OCI-LY1 (cell line): ENCODE data around the gene DGCR6.
"Not testable (repeated sequence)": the region's sequence is repeated elsewhere in the genome, so short reads cannot be mapped to it uniquely, and the experiment has no call there.

Experiments used
- H2AFZ ChIP-seq: fragments of 200-600 bp; sonication (generic), shearing (Covaris generic); 2 replicates; pipeline ENCODE4 v1.6.0; 2014; ENCODE audit warnings: antibody characterized with exemption, mild to moderate bottlenecking, low read length
- H3F3A ChIP-seq: fragments of 200-600 bp; sonication (generic), shearing (Covaris generic); 2 replicates; pipeline ENCODE4 v1.6.0; 2014; ENCODE audit warnings: mild to moderate bottlenecking, antibody characterized with exemption, low read length, moderate library complexity; ENCODE audit not compliant: insufficient read depth
- H3K27ac ChIP-seq: fragments of 200-600 bp; sonication (generic); 2 replicates; pipeline ENCODE4 v1.5.1; 2014; ENCODE audit warnings: low read length, mixed run types, mild to moderate bottlenecking, low read depth; ENCODE audit not compliant: poor library complexity, severe bottlenecking
- H3K27me3 ChIP-seq: fragments of 200-600 bp; sonication (generic); 2 replicates; pipeline ENCODE4 v1.6.0; 2014; ENCODE audit warnings: antibody characterized with exemption, mild to moderate bottlenecking, low read length, moderate library complexity; ENCODE audit not compliant: insufficient read depth
- H3K36me3 ChIP-seq: fragments of 200-600 bp; sonication (generic); 2 replicates; pipeline ENCODE4 v1.6.1; 2014; ENCODE audit warnings: mild to moderate bottlenecking, antibody characterized with exemption, low read length, moderate library complexity, mixed read lengths; ENCODE audit not compliant: insufficient read depth
- H3K4me1 ChIP-seq: fragments of 200-600 bp; sonication (generic); 2 replicates; pipeline ENCODE4 v1.5.1; 2014; ENCODE audit warnings: mild to moderate bottlenecking, low read length, moderate library complexity; ENCODE audit not compliant: insufficient read depth, severe bottlenecking
- H3K4me2 ChIP-seq: fragments of 200-600 bp; sonication (generic), shearing (Covaris generic); 2 replicates; pipeline ENCODE4 v1.6.1; 2014; ENCODE audit warnings: low read length
- H3K4me3 ChIP-seq: fragments of 200-600 bp; sonication (generic); 2 replicates; pipeline ENCODE4 v1.5.1; 2014; ENCODE audit warnings: low read length, low read depth, mild to moderate bottlenecking, mixed read lengths; ENCODE audit not compliant: poor library complexity, severe bottlenecking
- H3K79me2 ChIP-seq: fragments of 200-600 bp; shearing (Covaris generic); 2 replicates; pipeline ENCODE4 v1.6.1; 2016; ENCODE audit warnings: mixed run types, low read length, mixed read lengths; ENCODE audit not compliant: insufficient read depth
- H3K9ac ChIP-seq: fragments of 200-600 bp; sonication (generic), shearing (Covaris generic); 2 replicates; pipeline ENCODE4 v1.6.1; 2014; ENCODE audit warnings: mild to moderate bottlenecking, low read length, mixed read lengths
- H3K9me2 ChIP-seq: fragments of 200-600 bp; sonication (generic), shearing (Covaris generic); 2 replicates; pipeline ENCODE4 v1.6.1; 2014; ENCODE audit warnings: low read depth, mild to moderate bottlenecking, low read length, mixed read lengths
- H3K9me3 ChIP-seq: fragments of 200-600 bp; shearing (Covaris generic); 2 replicates; pipeline ENCODE4 v1.6.1; 2014; ENCODE audit warnings: low read length, mixed read lengths
- H4K20me1 ChIP-seq: fragments of 200-600 bp; sonication (generic), shearing (Covaris generic); 2 replicates; pipeline ENCODE4 v1.6.0; 2016; ENCODE audit warnings: mild to moderate bottlenecking, low read length; ENCODE audit not compliant: insufficient read depth
- EZH2 ChIP-seq: fragments of 200-600 bp; sonication (generic), shearing (Covaris generic); IDR thresholded peaks from 2 replicates; pipeline ENCODE4 v1.8.0; 2017; ENCODE audit warnings: borderline replicate concordance, mixed run types, mild to moderate bottlenecking, antibody characterized with exemption, low read length, moderate library complexity, mixed read lengths
- TF ChIP-seq, protein P1 (sequence below): fragments of 200-600 bp; sonication (generic), shearing (Covaris generic); IDR thresholded peaks from 2 replicates; pipeline ENCODE4 v1.5.1; 2017; ENCODE audit warnings: mild to moderate bottlenecking, antibody characterized with exemption, low read length, moderate library complexity, mixed read lengths

Gene DGCR6

GRCh38 chr22:18947905-18948304 lies 41.8 kb downstream of the DGCR6 start:
- H3K4me2 ChIP-seq, result no peak overlapping the region
- H3K4me1 ChIP-seq, result no peaks in the 10 kb centered on the region
- H3K9ac ChIP-seq, result no peak overlapping the region

GRCh38 chr22:18950141-18950540 lies 44.0 kb downstream of the DGCR6 start:
- Histone ChIP-seq H3K9me2 (no peaks in the 10 kb centered on the region), H3K4me3 (no peak overlapping the region), H3K9me3 (no peaks in the 10 kb centered on the region), H2AFZ (no peak overlapping the region), H3K79me2 (no peaks in the 10 kb centered on the region), H3K27ac (no peak overlapping the region), H4K20me1 (no peaks in the 10 kb centered on the region), H3K4me2 (no peak overlapping the region), H3K4me1 (no peaks in the 10 kb centered on the region), H3K36me3 (no peaks in the 10 kb centered on the region), H3K27me3 (no peaks in the 10 kb centered on the region), H3K9ac (no peak overlapping the region), H3F3A (no peaks in the 10 kb centered on the region)
- TF ChIP-seq, protein P1, sequence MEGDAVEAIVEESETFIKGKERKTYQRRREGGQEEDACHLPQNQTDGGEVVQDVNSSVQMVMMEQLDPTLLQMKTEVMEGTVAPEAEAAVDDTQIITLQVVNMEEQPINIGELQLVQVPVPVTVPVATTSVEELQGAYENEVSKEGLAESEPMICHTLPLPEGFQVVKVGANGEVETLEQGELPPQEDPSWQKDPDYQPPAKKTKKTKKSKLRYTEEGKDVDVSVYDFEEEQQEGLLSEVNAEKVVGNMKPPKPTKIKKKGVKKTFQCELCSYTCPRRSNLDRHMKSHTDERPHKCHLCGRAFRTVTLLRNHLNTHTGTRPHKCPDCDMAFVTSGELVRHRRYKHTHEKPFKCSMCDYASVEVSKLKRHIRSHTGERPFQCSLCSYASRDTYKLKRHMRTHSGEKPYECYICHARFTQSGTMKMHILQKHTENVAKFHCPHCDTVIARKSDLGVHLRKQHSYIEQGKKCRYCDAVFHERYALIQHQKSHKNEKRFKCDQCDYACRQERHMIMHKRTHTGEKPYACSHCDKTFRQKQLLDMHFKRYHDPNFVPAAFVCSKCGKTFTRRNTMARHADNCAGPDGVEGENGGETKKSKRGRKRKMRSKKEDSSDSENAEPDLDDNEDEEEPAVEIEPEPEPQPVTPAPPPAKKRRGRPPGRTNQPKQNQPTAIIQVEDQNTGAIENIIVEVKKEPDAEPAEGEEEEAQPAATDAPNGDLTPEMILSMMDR, result no peak
- TF ChIP-seq EZH2, result no peak

More at GRCh38 chr22:18947905-18948304, 41.8 kb downstream of the DGCR6 start:
- no peaks in the 10 kb centered on the region for H3K9me3 ChIP-seq
- no peak overlapping the region for H2AFZ ChIP-seq
- no peaks in the 10 kb centered on the region for H3K79me2 ChIP-seq
- H3K27ac ChIP-seq, result no peak overlapping the region
- H3F3A ChIP-seq, result no peaks in the 10 kb centered on the region
- H3K27me3 ChIP-seq, result no peaks in the 10 kb centered on the region
- TF ChIP-seq, protein P1, result no peak
- TF ChIP-seq EZH2, result no peak
- no peaks in the 10 kb centered on the region for H3K9me2 ChIP-seq
- no peak overlapping the region for H3K4me3 ChIP-seq
- no peaks in the 10 kb centered on the region for H3K36me3 ChIP-seq
- H4K20me1 ChIP-seq, result no peaks in the 10 kb centered on the region

- Histone ChIP-seq H3K79me2 (no peaks in the 10 kb centered on the region), H3K9me2 (no peaks in the 10 kb centered on the region), H3K27ac (no peak overlapping the region), H3K9ac (no peak overlapping the region), H4K20me1 (no peaks in the 10 kb centered on the region), H3K9me3 (no peaks in the 10 kb centered on the region), H3K4me2 (no peak overlapping the region), H3K4me1 (no peaks in the 10 kb centered on the region), H3K36me3 (no peaks in the 10 kb centered on the region), H2AFZ (no peak overlapping the region), H3K27me3 (no peaks in the 10 kb centered on the region), H3F3A (no peaks in the 10 kb centered on the region), H3K4me3 (no peak overlapping the region)
- TF ChIP-seq, protein P1, result no peak
- TF ChIP-seq EZH2, result no peak
Observed at GRCh38 chr22:18952022-18952421, 45.9 kb downstream of the DGCR6 start.

GRCh38 chr22:18953128-18953527 lies 47.0 kb downstream of the DGCR6 start:
- H3K36me3 ChIP-seq, H3F3A ChIP-seq, H3K4me2 ChIP-seq: not testable (repeated sequence)

More at GRCh38 chr22:18953128-18953527, 47.0 kb downstream of the DGCR6 start:
- H3K9me2 ChIP-seq, H3K27ac ChIP-seq, H4K20me1 ChIP-seq, H2AFZ ChIP-seq, H3K4me3 ChIP-seq, H3K27me3 ChIP-seq, H3K9ac ChIP-seq, H3K4me1 ChIP-seq, H3K79me2 ChIP-seq, H3K9me3 ChIP-seq: not testable (repeated sequence)
